ENCODE data around the gene SLC17A9. TPM values are rescaled to one million over a fixed set of nuclear protein-coding genes. Genes with fewer than 3 reads are reported as not detected.

The SLC17A9 gene
- total and polyA plus RNA-seq, 2 experiments from 2014 or later = 32.0 to 39.3 TPM

DNA sequence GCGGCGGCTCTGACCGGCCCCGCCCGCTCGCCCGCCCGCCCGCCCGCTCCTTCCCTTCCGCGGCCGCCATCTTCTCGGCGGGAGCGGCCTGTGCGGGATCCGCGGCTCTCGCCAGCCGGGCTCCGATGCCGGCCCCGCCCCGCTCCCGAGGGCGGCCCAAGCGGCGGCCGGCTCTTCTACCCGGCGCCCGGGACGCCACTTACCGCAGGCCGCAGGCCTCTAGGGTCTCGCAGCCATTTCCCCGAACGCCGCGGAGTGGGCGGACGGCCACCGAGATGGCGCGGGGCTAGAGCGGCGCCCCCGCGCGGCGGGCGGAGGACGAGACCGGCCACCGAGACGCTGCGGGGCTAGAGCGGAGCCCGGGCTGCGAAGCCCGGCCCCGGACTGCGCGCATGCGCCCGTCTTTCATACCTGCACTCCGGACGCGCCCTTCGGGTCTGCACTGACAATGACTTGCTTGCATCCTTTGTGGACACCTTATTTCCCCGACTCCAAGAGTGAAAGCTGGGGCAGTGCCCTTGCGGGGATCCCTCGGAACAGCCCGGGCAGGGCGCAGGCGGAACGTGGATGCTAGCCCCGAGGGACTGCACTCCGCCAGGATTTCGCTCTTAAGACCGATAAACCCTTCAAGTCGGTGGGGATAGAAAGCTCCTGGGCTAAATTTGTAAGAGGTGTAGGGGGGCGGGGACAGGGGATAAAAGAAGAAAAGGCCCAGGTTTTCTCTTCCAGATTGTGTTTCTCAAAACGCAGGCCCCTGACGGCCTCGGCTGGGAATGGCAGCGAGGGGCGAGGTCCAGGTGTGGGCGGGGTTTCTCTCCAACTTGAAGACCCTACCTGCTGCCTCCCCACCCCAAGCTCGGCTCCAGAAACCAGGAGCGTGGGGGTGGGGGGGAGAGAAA is 26.0 kb upstream of the SLC17A9 start, which contains the start of gene DIDO1:
Gene DIDO1, minus strand, starts transcription at position 277 of the 899 bp plus-strand sequence.
- H3K79me2 ChIP-seq (replicated peaks; ENCODE audit: insufficient read depth) = peaks cover 84% of the 10 kb centered on the region
- peak within 1 kb of the TSS; percentile 97 for H3K4me2 ChIP-seq
- Mint-ChIP-seq H3K27me3 (ENCODE audit: insufficient read depth, low read depth, poor library complexity) (peaks cover 23% of the 10 kb centered on the region), H3K4me3 (peak within 1 kb of the TSS; percentile 95), H3K36me3 (ENCODE audit: low read depth) (peaks cover 13% of the 10 kb centered on the region; the same call in 2 of the 3 replicates), H3K9me3 (no peaks in the 10 kb centered on the region; the same call in 2 of the 3 replicates), H3K27ac (peak within 1 kb of the TSS; percentile 97), H3K4me1 (peaks cover 49% of the 10 kb centered on the region)
- TF ChIP-seq CTCF (conservative IDR thresholded peaks at IDR 0.05; ENCODE audit: low read depth in 2 of 2) = peak; percentile 29 to 51; a peak in 3 of 4 replicates
- TF ChIP-seq POLR2AphosphoS5 (IDR thresholded peaks at IDR 0.05; ENCODE audit: low read depth) = peak; percentile 61; the same call in 1 of the 2 replicates
- no peak for TF ChIP-seq EZH2phosphoT487 (IDR thresholded peaks at IDR 0.05; ENCODE audit: unreplicated experiment)
- no peak for TF ChIP-seq STAT1 (IDR thresholded peaks at IDR 0.05; ENCODE audit: unreplicated experiment)
- TF ChIP-seq CREB1 (CRISPR knock-in tag; IDR thresholded peaks at IDR 0.05; ENCODE audit: low read depth) = peak; percentile 57; the same call in 1 of the 2 replicates
- TF ChIP-seq, protein P1, sequence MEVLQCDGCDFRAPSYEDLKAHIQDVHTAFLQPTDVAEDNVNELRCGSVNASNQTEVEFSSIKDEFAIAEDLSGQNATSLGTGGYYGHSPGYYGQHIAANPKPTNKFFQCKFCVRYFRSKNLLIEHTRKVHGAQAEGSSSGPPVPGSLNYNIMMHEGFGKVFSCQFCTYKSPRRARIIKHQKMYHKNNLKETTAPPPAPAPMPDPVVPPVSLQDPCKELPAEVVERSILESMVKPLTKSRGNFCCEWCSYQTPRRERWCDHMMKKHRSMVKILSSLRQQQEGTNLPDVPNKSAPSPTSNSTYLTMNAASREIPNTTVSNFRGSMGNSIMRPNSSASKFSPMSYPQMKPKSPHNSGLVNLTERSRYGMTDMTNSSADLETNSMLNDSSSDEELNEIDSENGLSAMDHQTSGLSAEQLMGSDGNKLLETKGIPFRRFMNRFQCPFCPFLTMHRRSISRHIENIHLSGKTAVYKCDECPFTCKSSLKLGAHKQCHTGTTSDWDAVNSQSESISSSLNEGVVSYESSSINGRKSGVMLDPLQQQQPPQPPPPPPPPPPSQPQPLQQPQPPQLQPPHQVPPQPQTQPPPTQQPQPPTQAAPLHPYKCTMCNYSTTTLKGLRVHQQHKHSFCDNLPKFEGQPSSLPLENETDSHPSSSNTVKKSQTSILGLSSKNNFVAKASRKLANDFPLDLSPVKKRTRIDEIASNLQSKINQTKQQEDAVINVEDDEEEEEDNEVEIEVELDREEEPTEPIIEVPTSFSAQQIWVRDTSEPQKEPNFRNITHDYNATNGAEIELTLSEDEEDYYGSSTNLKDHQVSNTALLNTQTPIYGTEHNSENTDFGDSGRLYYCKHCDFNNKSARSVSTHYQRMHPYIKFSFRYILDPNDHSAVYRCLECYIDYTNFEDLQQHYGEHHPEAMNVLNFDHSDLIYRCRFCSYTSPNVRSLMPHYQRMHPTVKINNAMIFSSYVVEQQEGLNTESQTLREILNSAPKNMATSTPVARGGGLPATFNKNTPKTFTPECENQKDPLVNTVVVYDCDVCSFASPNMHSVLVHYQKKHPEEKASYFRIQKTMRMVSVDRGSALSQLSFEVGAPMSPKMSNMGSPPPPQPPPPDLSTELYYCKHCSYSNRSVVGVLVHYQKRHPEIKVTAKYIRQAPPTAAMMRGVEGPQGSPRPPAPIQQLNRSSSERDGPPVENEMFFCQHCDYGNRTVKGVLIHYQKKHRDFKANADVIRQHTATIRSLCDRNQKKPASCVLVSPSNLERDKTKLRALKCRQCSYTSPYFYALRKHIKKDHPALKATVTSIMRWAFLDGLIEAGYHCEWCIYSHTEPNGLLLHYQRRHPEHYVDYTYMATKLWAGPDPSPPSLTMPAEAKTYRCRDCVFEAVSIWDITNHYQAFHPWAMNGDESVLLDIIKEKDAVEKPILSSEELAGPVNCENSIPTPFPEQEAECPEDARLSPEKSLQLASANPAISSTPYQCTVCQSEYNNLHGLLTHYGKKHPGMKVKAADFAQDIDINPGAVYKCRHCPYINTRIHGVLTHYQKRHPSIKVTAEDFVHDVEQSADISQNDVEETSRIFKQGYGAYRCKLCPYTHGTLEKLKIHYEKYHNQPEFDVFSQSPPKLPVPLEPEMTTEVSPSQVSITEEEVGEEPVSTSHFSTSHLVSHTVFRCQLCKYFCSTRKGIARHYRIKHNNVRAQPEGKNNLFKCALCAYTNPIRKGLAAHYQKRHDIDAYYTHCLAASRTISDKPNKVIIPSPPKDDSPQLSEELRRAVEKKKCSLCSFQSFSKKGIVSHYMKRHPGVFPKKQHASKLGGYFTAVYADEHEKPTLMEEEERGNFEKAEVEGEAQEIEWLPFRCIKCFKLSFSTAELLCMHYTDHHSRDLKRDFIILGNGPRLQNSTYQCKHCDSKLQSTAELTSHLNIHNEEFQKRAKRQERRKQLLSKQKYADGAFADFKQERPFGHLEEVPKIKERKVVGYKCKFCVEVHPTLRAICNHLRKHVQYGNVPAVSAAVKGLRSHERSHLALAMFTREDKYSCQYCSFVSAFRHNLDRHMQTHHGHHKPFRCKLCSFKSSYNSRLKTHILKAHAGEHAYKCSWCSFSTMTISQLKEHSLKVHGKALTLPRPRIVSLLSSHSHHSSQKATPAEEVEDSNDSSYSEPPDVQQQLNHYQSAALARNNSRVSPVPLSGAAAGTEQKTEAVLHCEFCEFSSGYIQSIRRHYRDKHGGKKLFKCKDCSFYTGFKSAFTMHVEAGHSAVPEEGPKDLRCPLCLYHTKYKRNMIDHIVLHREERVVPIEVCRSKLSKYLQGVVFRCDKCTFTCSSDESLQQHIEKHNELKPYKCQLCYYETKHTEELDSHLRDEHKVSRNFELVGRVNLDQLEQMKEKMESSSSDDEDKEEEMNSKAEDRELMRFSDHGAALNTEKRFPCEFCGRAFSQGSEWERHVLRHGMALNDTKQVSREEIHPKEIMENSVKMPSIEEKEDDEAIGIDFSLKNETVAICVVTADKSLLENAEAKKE (CRISPR knock-in tag; IDR thresholded peaks at IDR 0.05) = no peak
- DNase-seq (ENCODE audit: low spot score) = peak; percentile 90
- peak within 1 kb of the TSS; percentile 94 for H3K27ac ChIP-seq (ENCODE audit: low read depth)
- H3K9me2 ChIP-seq (ENCODE audit: insufficient read depth) = no peaks in the 10 kb centered on the region
- H3K4me3 ChIP-seq = peak within 1 kb of the TSS; percentile 95
- peak; percentile 60 for ATAC-seq
- H3K36me3 ChIP-seq (ENCODE audit: insufficient read depth) = peaks cover 2% of the 10 kb centered on the region; the same call in 1 of the 2 replicates
- peaks cover 36% of the 10 kb centered on the region for H4K20me1 ChIP-seq (replicated peaks; ENCODE audit: insufficient read depth)
- H3K27me3 ChIP-seq (ENCODE audit: insufficient read depth) = no peaks in the 10 kb centered on the region
- H2AFZ ChIP-seq = no peak within 1 kb of the TSS
- H3K4me1 ChIP-seq (ENCODE audit: insufficient read depth) = peaks cover 62% of the 10 kb centered on the region
- peaks cover 54% of the 10 kb centered on the region for H3F3A ChIP-seq (replicated peaks; ENCODE audit: low read depth)
